DND-41 (cell line): Measurements from ENCODE around the gene TRMT61A.

Experiments used
- CTCF ChIP-seq: IDR thresholded peaks from 2 replicates; pipeline ENCODE4 v1.5.1; 2012; ENCODE audit warnings: borderline replicate concordance, low read length, moderate library complexity, mild to moderate bottlenecking; ENCODE audit not compliant: poor library complexity, severe bottlenecking; ENCODE audit errors: extremely low read depth
- EZH2 ChIP-seq: IDR thresholded peaks from 3 replicates; pipeline ENCODE4 v1.6.1; 2012; ENCODE audit warnings: borderline replicate concordance, low read depth, mild to moderate bottlenecking, moderate library complexity, low read length, inconsistent platforms; ENCODE audit not compliant: severe bottlenecking

- TF ChIP-seq CTCF (no peak), EZH2 (no peak)
Measured at GRCh38 chr14:103527408-103528145, 1.4 kb upstream of the TRMT61A start.
